NCI-H1048 (cell line): Measurements from ENCODE around the gene DYDC1.
"Not testable (repeated sequence)": the region's sequence is repeated elsewhere in the genome, so short reads cannot be mapped to it uniquely, and the experiment has no call there.

ENCODE experiments used
- DNase-seq: peaks from one replicate; lab custom pipeline; 2025; lab: John Stamatoyannopoulos, UW

Gene DYDC1

GRCh38 chr10:80356563-80356988, at the start of gene DYDC1, which contains the start of gene DYDC2:
Gene DYDC1, minus strand, starts transcription at chr10:80356755. Its CDS starts 4,154 bp downstream, at chr10:80352601.
Gene DYDC2, plus strand, starts transcription at chr10:80356781. Its CDS starts 5,663 bp downstream, at chr10:80362444.
- peak; percentile 12 for DNase-seq

- no peak for DNase-seq
These were observed 49.6 kb upstream of the DYDC1 start for GRCh38 chr10:80406204-80406603.

- no peak for DNase-seq
These were observed 49.1 kb upstream of the DYDC1 start for GRCh38 chr10:80405626-80406025.

GRCh38 chr10:80405035-80405434, 48.5 kb upstream of the DYDC1 start:
- no peak for DNase-seq

GRCh38 chr10:80400136-80400804, 43.7 kb upstream of the DYDC1 start:
- DNase-seq, result no peak

GRCh38 chr10:80397014-80397413, 40.5 kb upstream of the DYDC1 start:
- no peak for DNase-seq

- no peak for DNase-seq
These were observed 37.9 kb upstream of the DYDC1 start for GRCh38 chr10:80394358-80394916.

GRCh38 chr10:80392250-80392649, 35.7 kb upstream of the DYDC1 start:
- DNase-seq, result no peak

GRCh38 chr10:80390740-80391139, 34.2 kb upstream of the DYDC1 start:
- DNase-seq, result no peak

- no peak for DNase-seq
These were observed 26.4 kb upstream of the DYDC1 start for GRCh38 chr10:80382989-80383388.

GRCh38 chr10:80380185-80380584, 23.6 kb upstream of the DYDC1 start:
- DNase-seq, result no peak

- no peak for DNase-seq
These were observed 23.1 kb upstream of the DYDC1 start for GRCh38 chr10:80379701-80380100.

GRCh38 chr10:80373502-80373901, 16.9 kb upstream of the DYDC1 start:
- DNase-seq, result no peak

- DNase-seq, result no peak
These were observed 16.1 kb upstream of the DYDC1 start for GRCh38 chr10:80372675-80373074.

- DNase-seq, result no peak
These were observed 14.9 kb upstream of the DYDC1 start for GRCh38 chr10:80371467-80371866.

GRCh38 chr10:80365510-80365909, 9.0 kb upstream of the DYDC1 start:
- DNase-seq, result no peak

GRCh38 chr10:80359644-80360043, 3.1 kb upstream of the DYDC1 start:
- DNase-seq, result no peak

- DNase-seq, result not testable (repeated sequence)
These were observed 2.4 kb upstream of the DYDC1 start for GRCh38 chr10:80358925-80359324.

- DNase-seq, result no peak
These were observed 1.2 kb upstream of the DYDC1 start for GRCh38 chr10:80357851-80358125.

- no peak for DNase-seq
These were observed 665 bp upstream of the DYDC1 start for GRCh38 chr10:80356989-80357850.

GRCh38 chr10:80351220-80351619, 5.3 kb downstream of the DYDC1 start:
- DNase-seq, result no peak

GRCh38 chr10:80350251-80350650, 6.3 kb downstream of the DYDC1 start:
- no peak for DNase-seq

GRCh38 chr10:80344912-80345311, 11.6 kb downstream of the DYDC1 start:
- no peak for DNase-seq
